Trophoblast cell (in vitro differentiated cells and primary cell): Measurements from ENCODE around the gene N4BP2.
A peak's percentile ranks its signal among the peaks of the same experiment; 100 is the strongest.

ENCODE experiments used
- DNase-seq, 2 donors: peaks; one replicate each; pipeline ENCODE4 v3.0.0-alpha.2; 2016
- H2AFZ ChIP-seq: 2 replicates; pipeline ENCODE4 v1.6.1; 2013; ENCODE audit warnings: low read length, moderate library complexity, mild to moderate bottlenecking; ENCODE audit not compliant: insufficient read depth, poor library complexity
- H2AK5ac ChIP-seq: 2 replicates; pipeline ENCODE4 v1.6.1; 2013; ENCODE audit warnings: mild to moderate bottlenecking, low read length
- H2BK120ac ChIP-seq: 2 replicates; pipeline ENCODE4 v1.6.1; 2013; ENCODE audit warnings: low read length, mild to moderate bottlenecking, moderate library complexity; ENCODE audit not compliant: insufficient read depth, poor library complexity
- H2BK12ac ChIP-seq: 2 replicates; pipeline ENCODE4 v1.6.1; 2013; ENCODE audit warnings: mild to moderate bottlenecking, low read length, moderate library complexity
- H2BK5ac ChIP-seq: 2 replicates; pipeline ENCODE4 v1.6.1; 2013; ENCODE audit warnings: low read length, low read depth, moderate library complexity, mild to moderate bottlenecking; ENCODE audit not compliant: poor library complexity
- H3K14ac ChIP-seq: 2 replicates; pipeline ENCODE4 v1.6.1; 2013; ENCODE audit warnings: mild to moderate bottlenecking, low read length
- H3K18ac ChIP-seq: 2 replicates; pipeline ENCODE4 v1.6.1; 2013; ENCODE audit warnings: mild to moderate bottlenecking, low read length
- H3K23ac ChIP-seq: 2 replicates; pipeline ENCODE4 v1.6.1; 2013; ENCODE audit warnings: low read length
- H3K27ac ChIP-seq: 2 replicates; pipeline ENCODE4 v1.5.1; 2013; ENCODE audit warnings: low read depth, mild to moderate bottlenecking, inconsistent platforms, low read length, moderate library complexity
- H3K27me3 ChIP-seq: 2 replicates; pipeline ENCODE4 v1.6.1; 2013; ENCODE audit warnings: inconsistent platforms, mild to moderate bottlenecking, low read length, moderate library complexity; ENCODE audit not compliant: insufficient read depth
- H3K36me3 ChIP-seq, 2 experiments: 1 replicate in 1 of 2; 2 replicates in 1 of 2; pipeline ENCODE4 v1.6.1; 2013; ENCODE audit warnings: low read length in 2 of 2, mild to moderate bottlenecking in 2 of 2, moderate library complexity in 1 of 2; ENCODE audit not compliant: insufficient read depth in 2 of 2, control insufficient read depth in 1 of 2
- H3K4ac ChIP-seq: 2 replicates; pipeline ENCODE4 v1.6.1; 2013; ENCODE audit warnings: low read depth, mild to moderate bottlenecking, low read length, moderate library complexity
- H3K4me1 ChIP-seq, 2 experiments: 1 replicate in 1 of 2; 2 replicates in 1 of 2; pipeline ENCODE4 v1.6.1; 2013; ENCODE audit warnings: low read length in 2 of 2, mild to moderate bottlenecking in 2 of 2, moderate library complexity in 1 of 2; ENCODE audit not compliant: insufficient read depth in 2 of 2, control insufficient read depth in 1 of 2
- H3K4me2 ChIP-seq: 2 replicates; pipeline ENCODE4 v1.6.1; 2013; ENCODE audit warnings: inconsistent platforms, mild to moderate bottlenecking, low read length, moderate library complexity
- H3K4me3 ChIP-seq: 2 replicates; pipeline ENCODE4 v1.5.1; 2013; ENCODE audit warnings: mild to moderate bottlenecking, low read depth, low read length, inconsistent platforms
- H3K79me1 ChIP-seq: one replicate; pipeline ENCODE4 v1.6.1; 2013; ENCODE audit warnings: low read length
- H3K79me2 ChIP-seq: 2 replicates; pipeline ENCODE4 v1.6.1; 2013; ENCODE audit warnings: low read length, mild to moderate bottlenecking; ENCODE audit not compliant: control insufficient read depth, insufficient read depth, poor library complexity
- H3K9ac ChIP-seq: 2 replicates; pipeline ENCODE4 v1.6.1; 2013; ENCODE audit warnings: mild to moderate bottlenecking, low read length
- H3K9me3 ChIP-seq: 2 replicates; pipeline ENCODE4 v1.6.1; 2013; ENCODE audit warnings: low read depth, mild to moderate bottlenecking, control low read depth, inconsistent platforms, low read length; ENCODE audit not compliant: insufficient read depth
- H4K12ac ChIP-seq: 2 replicates; pipeline ENCODE4 v1.6.1; 2013; ENCODE audit warnings: low read depth, mild to moderate bottlenecking, low read length, moderate library complexity
- H4K8ac ChIP-seq: 2 replicates; pipeline ENCODE4 v1.6.1; 2013; ENCODE audit warnings: low read depth, mild to moderate bottlenecking, low read length, moderate library complexity
- H4K91ac ChIP-seq: one replicate; pipeline ENCODE4 v1.6.1; 2013; ENCODE audit warnings: low read depth, mild to moderate bottlenecking, low read length, moderate library complexity
- WGBS: extraction: QIAGEN DNeasy Blood & Tissue Kit; methylation state at CpG from one replicate; pipeline ENCODE4 v1.1.7; 2013; ENCODE audit warnings: missing lambda C conversion rate; ENCODE audit not compliant: insufficient read length, insufficient coverage; ENCODE audit errors: extremely low coverage; 5-methylcytosine and 5-hydroxymethylcytosine counted together

The N4BP2 gene

GRCh38 chr4:40190880-40191815 is 134.5 kb downstream of the N4BP2 start:
- no peaks in the 10 kb centered on the region for H3K36me3 ChIP-seq

GRCh38 chr4:40192114-40193015 is 135.7 kb downstream of the N4BP2 start:
- no peak overlapping the region for H2BK5ac ChIP-seq
- no peak overlapping the region for H3K27ac ChIP-seq
- H2BK120ac ChIP-seq: no peak overlapping the region
- H3K36me3 ChIP-seq: no peaks in the 10 kb centered on the region
- no peak for DNase-seq
- no peak overlapping the region for H4K8ac ChIP-seq
- no peak overlapping the region for H3K9ac ChIP-seq
- peaks cover 10 to 14% of the 10 kb centered on the region in 2 experiments for H3K4me1 ChIP-seq
- no peak overlapping the region for H3K18ac ChIP-seq
- H3K4me2 ChIP-seq: no peak overlapping the region
- peaks cover 3% of the 10 kb centered on the region for H3K79me1 ChIP-seq
- H3K4ac ChIP-seq: no peak overlapping the region
- no CpG with 5 or more reads among the region's 8 CpGs for WGBS
- no peak overlapping the region for H4K12ac ChIP-seq
- no peaks in the 10 kb centered on the region for H3K27me3 ChIP-seq
- no peak overlapping the region for H2AK5ac ChIP-seq
- H2AFZ ChIP-seq: no peak overlapping the region
- H3K14ac ChIP-seq: no peak overlapping the region
- no peak overlapping the region for H4K91ac ChIP-seq
- H3K79me2 ChIP-seq: no peaks in the 10 kb centered on the region
- H3K9me3 ChIP-seq: no peaks in the 10 kb centered on the region
- no peak overlapping the region for H2BK12ac ChIP-seq
- H3K23ac ChIP-seq: no peak overlapping the region
- no peak overlapping the region for H3K4me3 ChIP-seq

More at GRCh38 chr4:40190880-40191815, 134.5 kb downstream of the N4BP2 start:
- no peaks in the 10 kb centered on the region for H3K79me2 ChIP-seq
- no peak overlapping the region for H3K27ac ChIP-seq
- H3K23ac ChIP-seq: no peak overlapping the region
- no peak overlapping the region for H4K12ac ChIP-seq
- H4K91ac ChIP-seq: no peak overlapping the region
- H2AFZ ChIP-seq: no peak overlapping the region
- no peak overlapping the region for H3K4me2 ChIP-seq
- no CpG with 5 or more reads among the region's 14 CpGs for WGBS
- H3K4me1 ChIP-seq: peaks cover 10 to 14% of the 10 kb centered on the region in 2 experiments
- H3K9me3 ChIP-seq: no peaks in the 10 kb centered on the region
- peaks cover 3% of the 10 kb centered on the region for H3K79me1 ChIP-seq
- no peak overlapping the region for H3K4ac ChIP-seq
- H2BK12ac ChIP-seq: no peak overlapping the region
- no peak overlapping the region for H3K18ac ChIP-seq
- DNase-seq: no peak
- H3K14ac ChIP-seq: no peak overlapping the region
- H2BK5ac ChIP-seq: no peak overlapping the region
- H4K8ac ChIP-seq: no peak overlapping the region
- no peak overlapping the region for H2AK5ac ChIP-seq
- no peak overlapping the region for H3K4me3 ChIP-seq
- H3K9ac ChIP-seq: no peak overlapping the region
- H3K27me3 ChIP-seq: no peaks in the 10 kb centered on the region
- no peak overlapping the region for H2BK120ac ChIP-seq

GRCh38 chr4:40193016-40193571 is 136.4 kb downstream of the N4BP2 start:
- WGBS: no CpG with 5 or more reads among the region's 11 CpGs
- Histone ChIP-seq H4K91ac (peak overlapping the region; percentile 10), H2AFZ (no peak overlapping the region), H3K14ac (no peak overlapping the region), H3K79me2 (no peaks in the 10 kb centered on the region), H3K18ac (no peak overlapping the region), H2BK120ac (no peak overlapping the region), H4K8ac (no peak overlapping the region), H3K23ac (no peak overlapping the region), H2BK12ac (no peak overlapping the region), H3K4me3 (no peak overlapping the region), H2AK5ac (no peak overlapping the region), H3K27ac (no peak overlapping the region), H3K79me1 (peaks cover 3% of the 10 kb centered on the region), H3K9ac (no peak overlapping the region), H3K36me3 (no peaks in the 10 kb centered on the region), H3K4me1 (peaks cover 10 to 15% of the 10 kb centered on the region in 2 experiments), H2BK5ac (no peak overlapping the region), H4K12ac (no peak overlapping the region), H3K4ac (no peak overlapping the region), H3K27me3 (no peaks in the 10 kb centered on the region), H3K9me3 (no peaks in the 10 kb centered on the region), H3K4me2 (no peak overlapping the region)
- DNase-seq: peak in 1 of 2 donors; percentile 32

- H4K91ac ChIP-seq: no peak overlapping the region
- no peak overlapping the region for H3K23ac ChIP-seq
- no peaks in the 10 kb centered on the region for H3K9me3 ChIP-seq
- peaks cover 13 to 20% of the 10 kb centered on the region in 2 experiments for H3K4me1 ChIP-seq
- H2BK120ac ChIP-seq: no peak overlapping the region
- H3K79me1 ChIP-seq: peaks cover 3% of the 10 kb centered on the region
- no CpG with 5 or more reads among the region's 7 CpGs for WGBS
- no peak overlapping the region for H3K4ac ChIP-seq
- no peak overlapping the region for H3K18ac ChIP-seq
- H3K27me3 ChIP-seq: no peaks in the 10 kb centered on the region
- no peak overlapping the region for H3K14ac ChIP-seq
- no peaks in the 10 kb centered on the region for H3K79me2 ChIP-seq
- H2AK5ac ChIP-seq: no peak overlapping the region
- H2AFZ ChIP-seq: no peak overlapping the region
- no peak for DNase-seq
- no peak overlapping the region for H4K8ac ChIP-seq
- H3K4me3 ChIP-seq: no peak overlapping the region
- H2BK5ac ChIP-seq: no peak overlapping the region
- no peak overlapping the region for H4K12ac ChIP-seq
- no peak overlapping the region for H2BK12ac ChIP-seq
- no peak overlapping the region for H3K4me2 ChIP-seq
- H3K27ac ChIP-seq: no peak overlapping the region
- H3K36me3 ChIP-seq: no peaks in the 10 kb centered on the region
- no peak overlapping the region for H3K9ac ChIP-seq
These were observed 136.9 kb downstream of the N4BP2 start for GRCh38 chr4:40193578-40193977.
